NCI-H2107 (cell line): Measurements from ENCODE around the gene LHX2.

ENCODE experiments used
- DNase-seq: peaks from one replicate; lab custom pipeline; 2025; lab: John Stamatoyannopoulos, UW

LHX2 gene

DNA sequence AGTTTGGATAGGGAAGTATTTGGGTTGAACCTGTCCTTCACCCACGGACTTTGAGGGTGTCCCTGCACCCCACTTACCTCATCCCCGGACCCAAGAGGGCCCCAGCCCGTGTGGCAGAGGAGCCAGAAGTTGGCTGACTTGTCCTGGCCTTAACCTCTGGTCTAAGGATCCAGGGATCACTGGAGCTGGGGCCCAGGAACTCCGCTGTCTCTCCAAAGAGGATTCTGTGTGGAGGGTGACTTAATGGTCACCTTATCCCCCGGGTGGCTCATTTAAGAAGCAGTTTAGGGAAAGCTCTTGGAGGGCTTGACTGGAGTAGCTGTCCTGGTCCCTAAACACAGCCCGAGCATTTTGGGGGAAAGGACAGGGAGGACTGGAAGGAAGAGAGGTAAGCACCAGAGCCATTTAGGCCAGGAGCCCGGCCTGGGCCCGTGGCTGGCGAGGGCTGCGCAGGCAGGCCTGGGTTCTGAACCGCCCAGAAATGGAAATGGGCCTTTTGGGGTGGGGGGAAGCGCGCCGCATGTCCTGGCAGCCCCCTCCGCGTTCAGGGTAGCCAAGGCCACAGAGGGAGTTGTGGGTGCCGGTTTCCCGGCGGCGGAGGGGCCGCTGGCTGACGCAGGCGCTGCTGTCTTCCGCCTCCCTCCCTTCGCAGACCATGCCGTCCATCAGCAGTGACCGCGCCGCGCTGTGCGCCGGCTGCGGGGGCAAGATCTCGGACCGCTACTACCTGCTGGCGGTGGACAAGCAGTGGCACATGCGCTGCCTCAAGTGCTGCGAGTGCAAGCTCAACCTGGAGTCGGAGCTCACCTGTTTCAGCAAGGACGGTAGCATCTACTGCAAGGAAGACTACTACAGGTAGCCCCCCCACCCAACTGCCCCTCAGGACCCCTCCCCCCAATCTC is 2.0 kb downstream of the LHX2 start:
- DNase-seq: no peak

DNA sequence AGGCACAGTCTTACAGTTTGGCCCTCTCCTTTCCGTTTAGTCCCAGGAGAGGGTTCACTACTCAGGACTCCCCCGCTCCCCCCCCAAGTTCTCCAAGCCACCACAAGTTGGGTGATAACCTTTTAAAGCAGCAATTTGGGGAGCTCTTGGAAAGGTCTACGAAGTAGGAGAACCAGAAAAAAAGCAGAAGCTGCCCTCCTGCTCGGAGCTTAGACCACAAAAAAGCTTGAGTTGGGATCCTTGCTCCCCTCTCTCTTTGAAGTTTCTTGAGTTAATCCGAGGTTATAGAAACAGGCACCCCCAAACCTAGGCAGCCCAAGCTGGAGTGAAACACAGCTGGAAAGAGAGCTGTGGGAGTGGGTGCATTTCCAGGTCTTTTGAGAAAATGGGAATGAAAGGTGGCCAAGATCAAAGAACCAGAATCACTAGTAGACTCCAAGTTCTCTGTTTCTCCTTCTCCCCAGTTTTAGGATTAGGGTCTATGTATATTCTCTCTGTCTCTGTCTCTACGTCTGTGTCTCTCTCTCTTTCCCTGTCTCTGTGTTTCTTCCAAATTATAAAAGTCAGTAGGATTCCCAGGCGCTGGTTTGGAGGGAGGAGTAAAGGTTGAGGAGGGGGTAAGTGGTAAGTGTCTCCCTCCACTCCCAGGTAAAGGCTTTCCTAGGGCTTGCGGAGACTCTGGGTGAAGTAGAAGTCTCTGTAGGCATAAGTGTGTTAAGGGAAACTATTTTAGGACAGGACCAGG is 2.8 kb downstream of the LHX2 start:
- no peak for DNase-seq

DNA sequence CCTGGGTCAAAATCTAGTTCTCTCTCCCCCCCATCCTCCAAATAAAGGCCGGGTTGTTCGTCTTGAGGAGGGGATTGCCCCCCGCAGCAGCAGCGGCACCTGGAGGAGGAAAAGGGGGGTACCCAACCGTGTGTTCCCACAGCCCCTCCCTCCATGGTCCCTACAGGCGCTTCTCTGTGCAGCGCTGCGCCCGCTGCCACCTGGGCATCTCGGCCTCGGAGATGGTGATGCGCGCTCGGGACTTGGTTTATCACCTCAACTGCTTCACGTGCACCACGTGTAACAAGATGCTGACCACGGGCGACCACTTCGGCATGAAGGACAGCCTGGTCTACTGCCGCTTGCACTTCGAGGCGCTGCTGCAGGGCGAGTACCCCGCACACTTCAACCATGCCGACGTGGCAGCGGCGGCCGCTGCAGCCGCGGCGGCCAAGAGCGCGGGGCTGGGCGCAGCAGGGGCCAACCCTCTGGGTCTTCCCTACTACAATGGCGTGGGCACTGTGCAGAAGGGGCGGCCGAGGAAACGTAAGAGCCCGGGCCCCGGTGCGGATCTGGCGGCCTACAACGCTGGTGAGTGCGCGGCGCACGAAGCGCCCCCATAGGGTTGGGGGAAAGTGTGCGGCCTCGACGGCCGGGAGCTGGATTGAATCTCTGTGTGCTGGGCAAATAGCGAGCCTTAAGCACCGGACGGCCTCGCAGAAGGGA is 3.5 kb downstream of the LHX2 start:
- DNase-seq: no peak

GRCh38 chr9:124015661-124016131 is 4.1 kb downstream of the LHX2 start:
- DNase-seq: no peak

GRCh38 chr9:124016175-124017050 is 4.8 kb downstream of the LHX2 start:
- no peak for DNase-seq

DNA sequence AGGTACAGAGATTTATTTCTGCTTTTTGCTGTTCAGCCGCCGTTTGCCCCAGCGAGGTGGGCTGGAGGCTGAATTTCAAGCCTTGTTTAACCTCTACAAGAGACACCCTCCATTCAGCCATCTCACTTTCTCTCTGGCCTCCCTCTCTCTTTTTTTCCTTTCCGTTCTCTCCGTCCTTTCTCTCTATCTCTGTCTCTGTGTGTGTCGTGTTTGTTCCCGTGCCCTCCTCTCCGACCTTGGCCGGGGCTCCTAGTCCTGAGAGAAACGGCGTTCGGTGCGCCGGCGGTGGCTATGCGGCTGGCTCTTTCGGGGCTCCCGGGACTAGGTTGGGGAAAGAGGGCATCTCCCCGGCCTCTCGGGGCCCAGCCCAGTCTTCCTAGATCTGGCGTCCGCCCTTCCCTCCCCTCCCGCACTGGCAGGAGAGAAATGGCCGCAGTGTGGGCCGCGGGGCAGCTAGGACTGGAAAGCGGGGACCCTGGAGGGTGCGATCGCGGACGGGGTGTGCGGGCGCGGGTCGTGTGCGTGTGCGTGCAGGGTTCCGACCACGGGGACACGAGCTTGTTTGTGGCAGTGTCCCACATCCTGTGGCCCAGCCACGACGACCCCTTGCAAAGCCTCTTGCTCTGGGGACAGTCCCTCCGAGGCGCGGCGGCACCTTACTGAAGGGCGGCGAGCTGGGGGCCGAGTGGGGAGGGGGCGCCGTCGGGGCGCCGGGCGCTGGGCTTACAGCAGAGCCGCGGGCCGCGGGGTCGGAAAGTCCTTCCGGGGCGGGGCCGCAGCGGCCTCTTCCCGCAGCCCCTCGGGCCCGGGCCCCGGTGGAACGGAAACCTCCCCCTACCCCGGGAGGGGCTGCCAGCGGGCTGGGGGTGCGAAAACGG is 5.7 kb downstream of the LHX2 start:
- no peak for DNase-seq

GRCh38 chr9:124017929-124018729 is 6.6 kb downstream of the LHX2 start:
- no peak for DNase-seq

DNA sequence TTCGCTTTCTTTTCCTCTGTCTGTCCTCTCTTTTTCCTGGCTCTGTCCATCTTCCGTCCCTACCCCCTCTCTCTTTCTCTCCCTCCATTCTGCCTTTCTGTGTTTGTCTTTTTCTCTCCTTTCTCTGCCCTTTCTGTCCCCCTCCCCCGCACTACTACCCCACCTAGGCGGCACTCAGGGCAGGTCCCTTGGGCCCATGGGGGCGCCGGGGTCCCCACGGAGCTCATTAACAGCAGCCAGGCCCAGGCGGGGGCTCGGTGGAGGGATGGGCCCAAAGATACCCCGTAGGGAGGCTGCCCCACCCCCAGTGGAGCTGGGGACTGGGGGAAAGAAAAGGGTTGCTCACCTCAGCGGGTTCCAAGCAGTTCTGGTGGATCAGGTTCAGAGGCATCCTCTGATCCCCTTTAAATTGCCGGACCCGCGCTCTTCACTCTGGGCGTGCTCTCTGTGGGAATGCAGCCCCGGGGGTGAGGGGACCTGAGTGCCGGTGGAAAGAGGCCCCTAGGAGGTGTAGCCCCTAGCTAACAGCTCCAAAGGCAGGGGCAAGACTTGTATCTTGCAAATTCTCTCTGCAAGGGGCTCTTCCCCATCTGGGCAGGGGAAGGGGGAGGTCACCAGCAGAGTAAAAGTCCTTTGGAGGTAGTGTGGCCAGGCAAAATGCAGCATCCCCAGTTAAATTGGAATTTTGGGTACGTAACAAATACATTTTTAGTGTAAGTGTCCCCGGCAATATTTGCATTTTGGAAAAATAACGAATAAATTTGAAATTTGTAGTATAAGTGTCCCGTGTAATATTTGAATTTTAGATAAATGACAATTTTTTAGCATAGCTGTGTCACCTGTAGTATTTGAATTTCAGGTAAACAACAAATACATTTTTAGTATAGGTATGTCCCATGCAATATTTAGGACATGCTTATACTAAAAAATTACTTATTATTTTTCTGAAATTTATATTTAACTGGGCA is 7.4 kb downstream of the LHX2 start:
- DNase-seq: no peak

DNA sequence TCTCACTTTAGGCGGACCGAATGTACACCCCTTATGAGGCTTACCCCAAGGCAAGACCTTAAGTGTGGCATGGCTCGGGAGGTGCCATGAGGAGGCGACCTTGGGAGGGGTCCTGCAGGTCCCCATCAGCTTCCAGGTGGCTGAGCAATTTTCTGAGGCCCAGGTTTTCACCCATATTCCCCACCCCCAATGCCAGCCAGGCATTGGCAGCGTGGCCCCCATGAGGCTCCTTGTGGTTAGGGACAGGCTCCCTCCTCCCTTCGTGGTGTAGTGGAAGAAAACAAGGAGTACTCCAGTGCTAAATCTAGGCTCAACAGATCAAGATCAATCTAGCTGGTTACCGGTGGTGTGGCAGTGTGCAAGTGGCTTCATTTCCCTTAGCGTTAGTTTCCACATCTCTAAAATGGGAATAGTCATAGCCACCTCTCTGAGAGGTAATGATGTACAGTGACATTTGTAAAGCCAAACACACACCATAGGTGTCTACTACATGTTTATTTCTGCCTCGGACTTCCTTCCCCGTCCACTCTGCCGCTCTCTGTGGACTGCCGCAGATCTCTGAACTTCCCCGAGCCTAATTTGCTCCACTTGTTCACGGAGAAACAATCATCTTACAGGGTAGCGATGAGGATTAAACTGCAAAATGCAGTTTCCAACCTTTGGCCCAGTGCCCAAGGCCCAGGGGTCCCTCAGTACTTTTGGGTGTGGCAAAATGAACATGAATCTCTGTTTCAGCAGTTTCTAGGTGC is 8.4 kb downstream of the LHX2 start:
- no peak for DNase-seq

DNA sequence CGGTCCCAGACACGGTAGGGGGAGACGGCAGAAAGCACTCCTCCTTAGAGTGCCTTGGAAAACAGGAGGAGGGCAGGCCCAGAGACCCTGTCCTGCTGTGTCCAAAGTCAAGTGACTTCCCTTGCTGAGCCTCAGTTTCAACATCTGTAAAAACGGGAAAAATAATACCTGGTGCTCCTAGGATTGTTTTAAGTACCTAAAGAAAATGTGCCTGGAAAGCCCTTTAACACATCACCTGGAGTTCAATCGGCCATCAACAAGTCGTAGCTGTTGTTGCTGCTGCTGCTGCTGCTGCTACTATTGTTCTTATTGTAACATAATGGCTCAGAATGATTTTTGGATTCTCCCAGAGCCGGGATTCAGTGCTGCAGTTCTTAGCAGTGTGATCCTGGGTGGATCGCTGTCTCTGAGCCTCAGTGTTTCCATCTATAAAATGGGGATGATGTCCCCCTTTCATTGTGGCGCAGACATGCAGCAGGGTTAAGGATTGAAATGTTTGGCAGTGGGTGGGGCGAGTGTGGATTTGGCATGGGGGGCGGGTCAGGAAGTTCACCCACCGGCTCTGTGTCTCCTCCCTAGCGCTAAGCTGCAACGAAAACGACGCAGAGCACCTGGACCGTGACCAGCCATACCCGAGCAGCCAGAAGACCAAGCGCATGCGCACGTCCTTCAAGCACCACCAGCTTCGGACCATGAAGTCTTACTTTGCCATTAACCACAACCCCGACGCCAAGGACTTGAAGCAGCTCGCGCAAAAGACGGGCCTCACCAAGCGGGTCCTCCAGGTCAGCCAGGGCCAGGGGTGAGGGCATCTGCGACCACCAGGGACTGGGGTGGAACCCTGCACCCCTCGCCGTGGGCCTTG is 9.2 kb downstream of the LHX2 start:
- no peak for DNase-seq

GRCh38 chr9:124021385-124021769 is 9.8 kb downstream of the LHX2 start:
- no peak for DNase-seq

GRCh38 chr9:124022201-124023121 is 10.9 kb downstream of the LHX2 start:
- DNase-seq: no peak

DNA sequence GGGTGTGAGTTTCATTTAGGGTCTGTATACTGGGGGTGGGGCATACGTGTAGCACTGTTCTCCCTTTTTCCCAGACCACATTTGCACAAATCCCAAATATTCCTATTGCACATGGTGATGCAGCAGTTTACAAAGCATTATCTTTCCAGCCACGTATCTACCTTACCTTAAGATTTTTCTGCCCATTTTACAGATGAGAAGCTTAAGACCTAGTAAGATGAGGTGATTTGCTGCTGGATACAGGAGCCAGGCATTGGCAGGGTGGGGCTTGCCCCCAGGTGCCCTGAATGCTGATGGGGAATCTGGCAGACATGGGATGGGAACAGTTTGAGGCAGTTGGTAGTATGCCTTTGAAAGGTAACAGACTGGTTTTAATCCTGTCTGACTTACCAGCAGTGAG is 12.5 kb downstream of the LHX2 start:
- DNase-seq: no peak

DNA sequence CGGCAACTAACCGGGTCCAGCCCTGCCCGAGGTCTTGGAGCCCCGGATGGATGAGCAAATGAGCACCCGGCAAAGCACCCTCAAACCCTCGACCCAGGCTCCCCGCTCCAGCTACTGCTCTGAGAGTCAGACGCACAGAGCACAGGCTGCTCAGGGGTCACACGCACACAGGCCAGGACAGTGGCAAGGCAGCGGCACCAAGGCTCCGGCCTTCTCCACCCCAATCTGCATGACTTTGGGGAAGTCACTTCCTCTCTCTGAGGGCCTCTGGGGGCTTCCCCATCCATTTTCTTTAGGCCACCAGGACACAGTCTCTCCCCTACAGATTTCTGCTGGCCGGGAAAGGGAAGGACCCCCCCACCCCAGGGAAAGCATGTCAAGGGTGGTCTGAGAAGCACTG is 18.0 kb downstream of the LHX2 start:
- no peak for DNase-seq

GRCh38 chr9:124030969-124031451 is 19.4 kb downstream of the LHX2 start:
- DNase-seq: no peak

DNA sequence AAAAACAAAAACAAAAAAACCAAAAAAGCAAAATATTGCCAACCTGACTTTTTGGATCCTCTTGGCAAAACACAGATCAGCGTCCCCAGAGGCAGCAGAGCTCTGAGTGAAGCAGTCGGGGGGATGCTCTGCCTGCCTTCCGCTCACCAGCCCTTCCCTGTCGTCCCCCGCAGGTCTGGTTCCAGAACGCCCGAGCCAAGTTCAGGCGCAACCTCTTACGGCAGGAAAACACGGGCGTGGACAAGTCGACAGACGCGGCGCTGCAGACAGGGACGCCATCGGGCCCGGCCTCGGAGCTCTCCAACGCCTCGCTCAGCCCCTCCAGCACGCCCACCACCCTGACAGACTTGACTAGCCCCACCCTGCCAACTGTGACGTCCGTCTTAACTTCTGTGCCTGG is 20.7 kb downstream of the LHX2 start:
- no peak for DNase-seq
